HG03460 (cell line): Measurements from ENCODE around the gene CHRNB1.

ENCODE experiments used
- ATAC-seq: cut with Tn5 transposase; IDR thresholded peaks from one replicate; pipeline ENCODE4 v1.9.1; 2021; ENCODE audit not compliant: unreplicated experiment

CHRNB1 gene

GRCh38 chr17:7483255-7484066, 38.6 kb downstream of the CHRNB1 start:
- ATAC-seq = peak; percentile 42

GRCh38 chr17:7484067-7484918, 39.4 kb downstream of the CHRNB1 start, which contains the start of gene POLR2A:
Gene POLR2A, plus strand, starts transcription at chr17:7484366.
- peak; percentile 56 for ATAC-seq

GRCh38 chr17:7484919-7485377, 40.1 kb downstream of the CHRNB1 start:
- ATAC-seq = no peak

- ATAC-seq = no peak
Measured at GRCh38 chr17:7486181-7486580, 41.3 kb downstream of the CHRNB1 start.

GRCh38 chr17:7490144-7490543, 45.3 kb downstream of the CHRNB1 start:
- ATAC-seq = no peak

GRCh38 chr17:7491583-7491982, 46.7 kb downstream of the CHRNB1 start:
- ATAC-seq = no peak

GRCh38 chr17:7493941-7494340, 49.1 kb downstream of the CHRNB1 start:
- no peak for ATAC-seq

- no peak for ATAC-seq
Measured at GRCh38 chr17:7495906-7496434, 51.1 kb downstream of the CHRNB1 start.

- no peak for ATAC-seq
Measured at GRCh38 chr17:7496470-7497183, 51.8 kb downstream of the CHRNB1 start.

- no peak for ATAC-seq
Measured at GRCh38 chr17:7497228-7497627, 52.4 kb downstream of the CHRNB1 start.

GRCh38 chr17:7497636-7498035, 52.8 kb downstream of the CHRNB1 start:
- no peak for ATAC-seq

- no peak for ATAC-seq
Measured at GRCh38 chr17:7499161-7499560, 54.3 kb downstream of the CHRNB1 start.

GRCh38 chr17:7501729-7502128, 56.9 kb downstream of the CHRNB1 start:
- no peak for ATAC-seq

- no peak for ATAC-seq
Measured at GRCh38 chr17:7502171-7502847, 57.4 kb downstream of the CHRNB1 start.

GRCh38 chr17:7502987-7503386, 58.1 kb downstream of the CHRNB1 start:
- ATAC-seq = no peak

GRCh38 chr17:7503521-7503920, 58.7 kb downstream of the CHRNB1 start:
- no peak for ATAC-seq
